AG04449 (cell line): ENCODE results near the gene DGKI.

Experiments
- CTCF ChIA-PET: fragments of 350-600 bp; formaldehyde crosslinking; extraction: SDS; loops from one replicate; lab custom pipeline; 2021; ENCODE audit warnings: antibody characterized with exemption; lab: Yijun Ruan, JAX
- POLR2A ChIA-PET: fragments of 400-600, 350-600 bp; formaldehyde crosslinking; extraction: SDS; loops from one replicate; lab custom pipeline; 2020; ENCODE audit warnings: antibody characterized with exemption, inconsistent platforms; lab: Yijun Ruan, JAX
- DNase-seq: peaks from one replicate; pipeline ENCODE4 v3.0.0-alpha.2; 2010; ENCODE audit warnings: low read depth, low spot score
- H3K4me3 ChIP-seq: 2 replicates; pipeline ENCODE4 v1.5.1; 2011; ENCODE audit warnings: low read depth, mild to moderate bottlenecking, control low read depth, low read length
- TF ChIP-seq, protein P1 (sequence below): IDR thresholded peaks from one replicate; pipeline ENCODE4 v1.5.1; 2011; ENCODE audit warnings: mild to moderate bottlenecking, moderate library complexity, low read length, control low read depth, inconsistent platforms; ENCODE audit not compliant: insufficient read depth; ENCODE audit errors: missing control alignments

The DGKI gene

DNA sequence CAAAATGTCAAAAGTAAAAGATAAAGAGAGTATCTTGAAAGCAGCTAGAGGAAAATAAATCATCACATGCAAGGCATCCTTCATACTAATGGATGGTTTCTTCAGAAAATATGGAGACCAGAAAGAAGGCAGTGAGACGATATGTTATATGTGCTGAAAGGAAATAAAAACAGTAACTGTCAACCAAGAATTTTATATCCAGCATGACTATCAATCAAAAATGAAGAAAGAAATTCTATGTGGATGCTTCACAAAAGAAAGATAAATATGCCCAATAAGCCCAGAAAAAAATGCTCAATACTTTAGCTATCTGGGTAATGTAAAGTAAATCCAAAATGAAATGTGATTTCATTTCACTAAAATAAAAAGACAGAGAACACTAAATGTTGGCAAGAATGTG, 142.1 kb downstream of the DGKI start:
- TF ChIP-seq, protein P1, sequence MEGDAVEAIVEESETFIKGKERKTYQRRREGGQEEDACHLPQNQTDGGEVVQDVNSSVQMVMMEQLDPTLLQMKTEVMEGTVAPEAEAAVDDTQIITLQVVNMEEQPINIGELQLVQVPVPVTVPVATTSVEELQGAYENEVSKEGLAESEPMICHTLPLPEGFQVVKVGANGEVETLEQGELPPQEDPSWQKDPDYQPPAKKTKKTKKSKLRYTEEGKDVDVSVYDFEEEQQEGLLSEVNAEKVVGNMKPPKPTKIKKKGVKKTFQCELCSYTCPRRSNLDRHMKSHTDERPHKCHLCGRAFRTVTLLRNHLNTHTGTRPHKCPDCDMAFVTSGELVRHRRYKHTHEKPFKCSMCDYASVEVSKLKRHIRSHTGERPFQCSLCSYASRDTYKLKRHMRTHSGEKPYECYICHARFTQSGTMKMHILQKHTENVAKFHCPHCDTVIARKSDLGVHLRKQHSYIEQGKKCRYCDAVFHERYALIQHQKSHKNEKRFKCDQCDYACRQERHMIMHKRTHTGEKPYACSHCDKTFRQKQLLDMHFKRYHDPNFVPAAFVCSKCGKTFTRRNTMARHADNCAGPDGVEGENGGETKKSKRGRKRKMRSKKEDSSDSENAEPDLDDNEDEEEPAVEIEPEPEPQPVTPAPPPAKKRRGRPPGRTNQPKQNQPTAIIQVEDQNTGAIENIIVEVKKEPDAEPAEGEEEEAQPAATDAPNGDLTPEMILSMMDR = no peak
- DNase-seq = no peak
- POLR2A ChIA-PET = no interaction called here
- no peak overlapping the region for H3K4me3 ChIP-seq
- CTCF ChIA-PET = no interaction called here

DNA sequence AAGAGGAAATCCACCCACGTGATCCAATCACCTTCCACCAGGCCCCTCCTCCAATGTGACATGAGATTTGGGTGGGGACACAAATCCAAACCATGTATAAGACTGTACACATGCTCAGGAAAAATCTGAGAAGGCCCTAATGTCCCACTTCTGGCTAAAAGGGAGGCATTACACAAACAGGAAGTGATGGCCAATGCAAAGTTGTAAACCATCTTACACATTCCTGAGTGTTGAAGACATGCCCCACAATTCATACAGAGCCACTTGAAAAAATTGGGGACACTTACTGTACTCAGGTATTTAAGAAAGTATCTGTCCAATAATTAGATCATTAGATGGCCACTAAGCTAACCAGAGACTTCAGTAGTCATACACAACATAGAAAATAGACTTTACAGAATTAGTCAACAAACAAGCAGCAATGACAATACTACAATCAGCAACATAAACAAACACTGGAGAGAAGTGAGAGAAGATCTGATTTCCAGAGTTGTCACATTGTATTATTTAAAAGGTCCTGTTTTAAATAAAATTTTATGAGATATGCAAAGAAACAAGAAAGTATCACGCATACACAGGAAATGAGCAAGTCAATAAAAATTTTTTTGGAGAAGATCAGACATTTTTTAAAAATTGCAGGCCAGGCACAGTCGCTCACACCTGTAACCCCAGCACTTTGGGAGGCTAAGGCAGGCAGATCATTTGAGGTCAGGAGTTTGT, 143.3 kb downstream of the DGKI start:
- TF ChIP-seq, protein P1 = no peak
- ChIA-PET CTCF (interaction anchor here (1.6 kb wide), 1 partner anchor 13 kb away, joined by 6 read pairs; no protein-coding TSS in a partner anchor), POLR2A (interaction anchor here (0.6 kb wide), 1 partner anchor 67 kb away, joined by 3 read pairs; no protein-coding TSS in a partner anchor)
- no peak for DNase-seq
- no peak overlapping the region for H3K4me3 ChIP-seq

- CTCF ChIA-PET = no interaction called here
- H3K4me3 ChIP-seq = no peak overlapping the region
- no peak for DNase-seq
- TF ChIP-seq, protein P1 = no peak
- POLR2A ChIA-PET = no interaction called here
Measured at GRCh38 chr7:137696988-137697387, 149.8 kb downstream of the DGKI start.

- ChIA-PET POLR2A (no interaction called here), CTCF (interaction anchor here (1.3 to 1.7 kb wide), 2 partner anchors 41 to 306 kb away, joined by 3 to 5 read pairs; partner anchors contain the start of gene CREB3L2)
- no peak for DNase-seq
- TF ChIP-seq, protein P1 = no peak
- no peak overlapping the region for H3K4me3 ChIP-seq
Measured at GRCh38 chr7:137696376-137696775, 150.4 kb downstream of the DGKI start.

DNA sequence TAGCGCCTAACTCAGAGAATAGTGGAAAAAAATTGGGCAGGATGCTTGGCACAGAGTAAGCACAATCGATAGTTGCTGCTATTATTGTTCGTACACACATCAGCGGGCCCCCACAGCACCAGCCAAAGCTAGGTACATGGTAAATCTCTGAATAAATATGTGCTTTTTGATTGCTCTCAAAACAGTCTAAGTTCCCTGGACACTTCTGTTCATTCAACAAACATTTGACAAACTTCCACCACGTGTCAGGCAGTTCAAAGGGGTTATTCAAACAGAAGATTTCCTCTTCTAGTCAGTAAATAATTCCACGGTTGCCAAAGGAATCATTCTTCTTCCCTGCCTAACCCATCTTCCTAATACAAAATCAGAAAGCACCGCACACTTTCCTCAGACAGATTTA, 150.8 kb downstream of the DGKI start:
- TF ChIP-seq, protein P1 = no peak
- ChIA-PET CTCF (interaction anchor here (1.3 to 1.7 kb wide), 3 partner anchors 14 to 306 kb away, joined by 3 to 5 read pairs (median 3); partner anchors contain the start of gene CREB3L2), POLR2A (no interaction called here)
- DNase-seq = no peak
- H3K4me3 ChIP-seq = no peak overlapping the region

DNA sequence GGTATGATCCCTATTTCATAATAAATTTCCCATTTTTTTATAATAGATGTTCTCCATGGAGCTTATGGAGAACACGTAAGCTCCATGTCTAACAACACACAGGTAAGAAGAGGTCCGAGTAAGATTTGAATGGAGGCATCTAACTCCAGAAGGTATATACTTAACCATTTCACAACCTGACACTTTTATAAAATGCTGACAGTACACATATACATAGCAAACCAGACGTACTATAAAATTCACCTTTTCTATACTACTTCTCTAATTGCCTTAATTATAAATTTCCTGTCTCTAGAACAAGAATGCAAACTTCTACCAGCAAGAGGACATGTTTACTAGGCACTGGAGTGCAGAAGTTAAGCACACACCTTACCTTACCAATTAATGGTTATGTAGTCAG, 151.3 kb downstream of the DGKI start:
- TF ChIP-seq, protein P1 = no peak
- no peak for DNase-seq
- H3K4me3 ChIP-seq = no peak overlapping the region
- POLR2A ChIA-PET = no interaction called here
- CTCF ChIA-PET = interaction anchor here (1.1 to 1.7 kb wide), 4 partner anchors 13 to 307 kb away, joined by 3 to 5 read pairs (median 3); partner anchors contain the start of gene CREB3L2
